ENCODE measurements around the gene BRD7. TPM values are rescaled to one million over a fixed set of nuclear protein-coding genes. Genes with fewer than 3 reads are reported as not detected.

The BRD7 gene
- total RNA-seq, 1 donor from 2014 or later, result 46.6 TPM

GRCh38 chr16:50284131-50284911 lies 84.5 kb downstream of the BRD7 start:
- DNase-seq (ENCODE audit: missing footprints), result peak; percentile 83
- peak; percentile 27 for ATAC-seq
- intact Hi-C loops (cut with DNase I), result no loop called here

GRCh38 chr16:50282955-50283631 lies 85.7 kb downstream of the BRD7 start:
- no peak for DNase-seq (ENCODE audit: missing footprints)
- ATAC-seq, result no peak
- intact Hi-C loops (cut with DNase I), result no loop called here

- intact Hi-C loops (cut with DNase I), result no loop called here
- ATAC-seq, result peak; percentile 64
- peak; percentile 92 for DNase-seq (ENCODE audit: missing footprints)
These were observed 86.7 kb downstream of the BRD7 start for GRCh38 chr16:50282010-50282538.

- intact Hi-C loops (cut with DNase I), result no loop called here
- ATAC-seq (no peak), DNase-seq (ENCODE audit: missing footprints) (no peak)
These were observed 87.3 kb downstream of the BRD7 start for GRCh38 chr16:50281391-50282009.

- intact Hi-C loops (cut with DNase I), result no loop called here
- no peak for DNase-seq (ENCODE audit: missing footprints)
These were observed 87.9 kb downstream of the BRD7 start for GRCh38 chr16:50280932-50281331.

GRCh38 chr16:50279504-50279865 lies 89.3 kb downstream of the BRD7 start:
- ATAC-seq (no peak), DNase-seq (ENCODE audit: missing footprints) (no peak)
- intact Hi-C loops (cut with DNase I), result no loop called here

More at GRCh38 chr16:50280932-50281331, 87.9 kb downstream of the BRD7 start:
- no peak for ATAC-seq

GRCh38 chr16:50278251-50278650 lies 90.5 kb downstream of the BRD7 start:
- ATAC-seq, result no peak

GRCh38 chr16:50276801-50277555 lies 91.8 kb downstream of the BRD7 start:
- no peak for DNase-seq (ENCODE audit: missing footprints)
- intact Hi-C loops (cut with DNase I), result no loop called here
- ATAC-seq, result no peak

More at GRCh38 chr16:50278251-50278650, 90.5 kb downstream of the BRD7 start:
- intact Hi-C loops (cut with DNase I), result no loop called here
- no peak for DNase-seq (ENCODE audit: missing footprints)

- ATAC-seq, result no peak
- no peak for DNase-seq (ENCODE audit: missing footprints)
- intact Hi-C loops (cut with DNase I), result no loop called here
These were observed 92.5 kb downstream of the BRD7 start for GRCh38 chr16:50276326-50276640.

- DNase-seq (ENCODE audit: missing footprints) (no peak), ATAC-seq (no peak)
- intact Hi-C loops (cut with DNase I), result no loop called here
These were observed 93.1 kb downstream of the BRD7 start for GRCh38 chr16:50275428-50276325.

GRCh38 chr16:50275098-50275415 lies 93.7 kb downstream of the BRD7 start:
- intact Hi-C loops (cut with DNase I), result no loop called here
- no peak for DNase-seq (ENCODE audit: missing footprints)
- ATAC-seq, result no peak

GRCh38 chr16:50274326-50275097 lies 94.3 kb downstream of the BRD7 start:
- DNase-seq (ENCODE audit: missing footprints), result no peak
- no peak for ATAC-seq
- intact Hi-C loops (cut with DNase I), result no loop called here

GRCh38 chr16:50273888-50274325 lies 94.9 kb downstream of the BRD7 start:
- DNase-seq (ENCODE audit: missing footprints) (no peak), ATAC-seq (no peak)
- intact Hi-C loops (cut with DNase I), result no loop called here

GRCh38 chr16:50273382-50273690 lies 95.5 kb downstream of the BRD7 start:
- ATAC-seq (no peak), DNase-seq (ENCODE audit: missing footprints) (no peak)
- intact Hi-C loops (cut with DNase I), result no loop called here

GRCh38 chr16:50272687-50273381 lies 96.0 kb downstream of the BRD7 start:
- ATAC-seq (no peak), DNase-seq (ENCODE audit: missing footprints) (no peak)

GRCh38 chr16:50272111-50272571 lies 96.6 kb downstream of the BRD7 start:
- DNase-seq (ENCODE audit: missing footprints), result no peak

More at GRCh38 chr16:50272687-50273381, 96.0 kb downstream of the BRD7 start:
- intact Hi-C loops (cut with DNase I), result no loop called here

More at GRCh38 chr16:50272111-50272571, 96.6 kb downstream of the BRD7 start:
- no peak for ATAC-seq
- intact Hi-C loops (cut with DNase I), result no loop called here

Data from Right ventricle myocardium inferior (tissue), 1 donor.